RWPE2 (cell line): ENCODE data around the gene MYF5.
A peak's percentile ranks its signal among the peaks of the same experiment; 100 is the strongest.
"Not testable (repeated sequence)": the region's sequence is repeated elsewhere in the genome, so short reads cannot be mapped to it uniquely, and the experiment has no call there.

Experiments used
- ATAC-seq: fragments of 200-7000 bp; cut with Tn5 transposase; 3 replicates; pipeline ENCODE4 v1.9.1; 2021; ENCODE audit warnings: low read depth
- DNase-seq: peaks from one replicate; pipeline ENCODE4 v3.0.0-alpha.2; 2020; ENCODE audit warnings: low spot score
- H3K27ac ChIP-seq: fragments of 450-650 bp; 2 replicates; pipeline ENCODE4 v1.5.1; 2017; ENCODE audit warnings: mild to moderate bottlenecking; ENCODE audit not compliant: poor library complexity, severe bottlenecking
- H3K27me3 ChIP-seq: fragments of 250-450 bp; sonication (Bioruptor Pico); 2 replicates; pipeline ENCODE4 v1.5.1; 2021; ENCODE audit warnings: mild to moderate bottlenecking, moderate library complexity; ENCODE audit not compliant: insufficient read depth, poor library complexity, severe bottlenecking
- H3K36me3 ChIP-seq: fragments of 250-450 bp; sonication (Bioruptor Pico); 2 replicates; pipeline ENCODE4 v1.5.1; 2020; ENCODE audit warnings: low read depth, mild to moderate bottlenecking, moderate library complexity
- H3K4me1 ChIP-seq: fragments of 250-450 bp; sonication (Bioruptor Pico); 2 replicates; pipeline ENCODE4 v1.5.1; 2021; ENCODE audit warnings: mild to moderate bottlenecking, moderate library complexity; ENCODE audit not compliant: insufficient read depth, poor library complexity, severe bottlenecking
- H3K4me3 ChIP-seq: fragments of 250-450 bp; sonication (Bioruptor Pico); 2 replicates; pipeline ENCODE4 v1.5.1; 2021; ENCODE audit warnings: mild to moderate bottlenecking, moderate library complexity; ENCODE audit not compliant: severe bottlenecking
- H3K9me3 ChIP-seq: fragments of 250-450 bp; sonication (Bioruptor Pico); 2 replicates; pipeline ENCODE4 v1.5.1; 2021; ENCODE audit warnings: mild to moderate bottlenecking, moderate library complexity; ENCODE audit not compliant: severe bottlenecking
- CTCF ChIP-seq: fragments of 450-650 bp; IDR thresholded peaks from one replicate; pipeline ENCODE4 v1.5.1; 2017; ENCODE audit warnings: mild to moderate bottlenecking, moderate library complexity; ENCODE audit not compliant: poor library complexity, severe bottlenecking

Gene MYF5

GRCh38 chr12:80716696-80717469, at the start of gene MYF5:
MYF5 (plus strand) TSS chr12:80716912; CDS start chr12:80717064, 152 bp downstream.
- H3K27me3 ChIP-seq = peaks cover 6% of the 10 kb centered on the region
- TF ChIP-seq CTCF = no peak
- no peaks in the 10 kb centered on the region for H3K9me3 ChIP-seq
- H3K4me1 ChIP-seq = no peaks in the 10 kb centered on the region
- H3K4me3 ChIP-seq = no peak within 1 kb of the TSS
- no peaks in the 10 kb centered on the region for H3K36me3 ChIP-seq
- DNase-seq (peak; percentile 35), ATAC-seq (no peak)
- H3K27ac ChIP-seq = no peak within 1 kb of the TSS

- Histone ChIP-seq H3K27ac (no peak overlapping the region), H3K36me3 (no peaks in the 10 kb centered on the region), H3K27me3 (no peaks in the 10 kb centered on the region), H3K4me3 (no peak overlapping the region), H3K9me3 (no peaks in the 10 kb centered on the region), H3K4me1 (no peaks in the 10 kb centered on the region)
- DNase-seq (no peak), ATAC-seq (no peak)
- no peak for TF ChIP-seq CTCF
Measured at GRCh38 chr12:80670214-80670613, 46.5 kb upstream of the MYF5 start.

GRCh38 chr12:80676042-80676636, 40.6 kb upstream of the MYF5 start:
- DNase-seq, H3K9me3 ChIP-seq, H3K27ac ChIP-seq, H3K27me3 ChIP-seq, H3K36me3 ChIP-seq, H3K4me1 ChIP-seq, H3K4me3 ChIP-seq: not testable (repeated sequence)
- 0 out of 3 replicates have a peak, but pooled peaks have one; percentile 33 for ATAC-seq

- Histone ChIP-seq H3K36me3 (no peaks in the 10 kb centered on the region), H3K4me3 (no peak overlapping the region), H3K27me3 (no peaks in the 10 kb centered on the region), H3K9me3 (no peaks in the 10 kb centered on the region), H3K4me1 (no peaks in the 10 kb centered on the region), H3K27ac (no peak overlapping the region)
- TF ChIP-seq CTCF = no peak
- ATAC-seq (no peak), DNase-seq (no peak)
Measured at GRCh38 chr12:80676856-80677255, 39.9 kb upstream of the MYF5 start.

- no peaks in the 10 kb centered on the region for H3K36me3 ChIP-seq
- no peaks in the 10 kb centered on the region for H3K4me1 ChIP-seq
- H3K27ac ChIP-seq = no peak overlapping the region
- H3K4me3 ChIP-seq = no peak overlapping the region
- ATAC-seq = no peak
- no peaks in the 10 kb centered on the region for H3K9me3 ChIP-seq
- H3K27me3 ChIP-seq = no peaks in the 10 kb centered on the region
- DNase-seq = no peak
- no peak for TF ChIP-seq CTCF
Measured at GRCh38 chr12:80677994-80678393, 38.7 kb upstream of the MYF5 start.
